Mesenchymal stem cell (in vitro differentiated cells and primary cell): ENCODE data around the gene GGA1.

Experiments used
- DNase-seq: peaks from one replicate; pipeline ENCODE4 v3.0.0-alpha.2; 2013
- H2AFZ ChIP-seq: one replicate; pipeline ENCODE4 v1.6.1; 2013; ENCODE audit warnings: low read depth, mild to moderate bottlenecking, control low read depth, inconsistent platforms, low read length, moderate library complexity
- H2AK5ac ChIP-seq: 2 replicates; pipeline ENCODE4 v1.6.1; 2013; ENCODE audit warnings: low read length, moderate library complexity, mild to moderate bottlenecking, inconsistent platforms; ENCODE audit not compliant: severe bottlenecking
- H2BK120ac ChIP-seq: one replicate; pipeline ENCODE4 v1.6.1; 2013; ENCODE audit warnings: low read depth, mild to moderate bottlenecking, inconsistent platforms, low read length, moderate library complexity
- H2BK12ac ChIP-seq, 2 experiments: one replicate each; pipeline ENCODE4 v1.6.1; 2013; ENCODE audit warnings: inconsistent platforms in 2 of 2, low read length in 2 of 2, mild to moderate bottlenecking in 2 of 2, moderate library complexity in 2 of 2, control low read depth in 1 of 2
- H2BK15ac ChIP-seq: one replicate; pipeline ENCODE4 v1.6.1; 2013; ENCODE audit warnings: mild to moderate bottlenecking, low read depth, inconsistent platforms; ENCODE audit not compliant: poor library complexity, severe bottlenecking
- H2BK5ac ChIP-seq: 2 replicates; pipeline ENCODE4 v1.6.1; 2013; ENCODE audit warnings: low read depth, mild to moderate bottlenecking, low read length, control low read depth, inconsistent platforms; ENCODE audit not compliant: poor library complexity, severe bottlenecking
- H3K14ac ChIP-seq, 2 experiments: one replicate each; pipeline ENCODE4 v1.6.1; 2013; ENCODE audit warnings: inconsistent platforms in 2 of 2, low read length in 2 of 2, control low read depth in 1 of 2, mild to moderate bottlenecking in 1 of 2, moderate library complexity in 1 of 2
- H3K18ac ChIP-seq, 2 experiments: one replicate each; pipeline ENCODE4 v1.6.1; 2013; ENCODE audit warnings: inconsistent platforms in 2 of 2, low read length in 2 of 2, control low read depth in 1 of 2, low read depth in 1 of 2, mild to moderate bottlenecking in 1 of 2
- H3K23ac ChIP-seq, 2 experiments: one replicate each; pipeline ENCODE4 v1.6.1; 2013; ENCODE audit warnings: inconsistent platforms in 2 of 2, low read length in 2 of 2, mild to moderate bottlenecking in 2 of 2, moderate library complexity in 2 of 2, control low read depth in 1 of 2
- H3K27ac ChIP-seq: 2 replicates; pipeline ENCODE4 v1.5.1; 2013; ENCODE audit warnings: mild to moderate bottlenecking, moderate library complexity, low read length, control low read depth, inconsistent platforms; ENCODE audit not compliant: poor library complexity, severe bottlenecking
- H3K27me3 ChIP-seq, 2 experiments: 2 replicates each; pipeline versions ENCODE4 v1.6.1 to v1.7.0; 2013; ENCODE audit warnings: low read length in 2 of 2, mild to moderate bottlenecking in 2 of 2, moderate library complexity in 2 of 2, control low read depth in 1 of 2, inconsistent platforms in 1 of 2; ENCODE audit not compliant: control insufficient read depth in 1 of 2, insufficient read depth in 1 of 2
- H3K36me3 ChIP-seq, 2 experiments: 2 replicates each; pipeline versions ENCODE4 v1.6.1 to v1.7.0; 2013; ENCODE audit warnings: low read length in 2 of 2, control low read depth in 1 of 2, inconsistent platforms in 1 of 2, low read depth in 1 of 2, mild to moderate bottlenecking in 1 of 2; ENCODE audit not compliant: insufficient read depth in 2 of 2, control insufficient read depth in 1 of 2
- H3K4ac ChIP-seq, 2 experiments: one replicate each; pipeline ENCODE4 v1.6.1; 2013; ENCODE audit warnings: inconsistent platforms in 2 of 2, low read length in 2 of 2, mild to moderate bottlenecking in 2 of 2, moderate library complexity in 2 of 2, control low read depth in 1 of 2, low read depth in 1 of 2
- H3K4me1 ChIP-seq: 2 replicates; pipeline ENCODE4 v1.6.1; 2013; ENCODE audit warnings: low read depth, low read length, control low read depth; ENCODE audit not compliant: control insufficient read depth, insufficient read depth
- H3K4me2 ChIP-seq: 2 replicates; pipeline ENCODE4 v1.6.1; 2013; ENCODE audit warnings: low read length, mild to moderate bottlenecking, inconsistent platforms; ENCODE audit not compliant: poor library complexity, severe bottlenecking
- H3K4me3 ChIP-seq, 2 experiments: 2 replicates each; pipeline versions ENCODE4 v1.5.1 to v1.7.0; 2013; ENCODE audit warnings: low read length in 2 of 2, mild to moderate bottlenecking in 2 of 2, control low read depth in 1 of 2, low read depth in 1 of 2; ENCODE audit not compliant: insufficient read depth in 1 of 2
- H3K79me1 ChIP-seq: replicated peaks from 2 replicates; pipeline ENCODE4 v1.6.1; 2013; ENCODE audit warnings: mild to moderate bottlenecking, control low read depth, low read length, inconsistent platforms; ENCODE audit not compliant: poor library complexity, severe bottlenecking
- H3K9ac ChIP-seq: 2 replicates; pipeline ENCODE4 v1.7.0; 2013; ENCODE audit warnings: mild to moderate bottlenecking, low read length, moderate library complexity
- H3K9me3 ChIP-seq: 2 replicates; pipeline ENCODE4 v1.7.0; 2013; ENCODE audit warnings: mild to moderate bottlenecking, low read length; ENCODE audit not compliant: control insufficient read depth
- H4K8ac ChIP-seq: one replicate; pipeline ENCODE4 v1.6.1; 2013; ENCODE audit warnings: inconsistent platforms, mild to moderate bottlenecking, low read length, moderate library complexity
- H4K91ac ChIP-seq: one replicate; pipeline ENCODE4 v1.6.1; 2013; ENCODE audit warnings: mild to moderate bottlenecking, low read length, inconsistent platforms
- WGBS: methylation state at CpG from one replicate; pipeline ENCODE4 v1.1.7; 2013; ENCODE audit warnings: mixed read lengths; 5-methylcytosine and 5-hydroxymethylcytosine counted together

GGA1 gene

DNA sequence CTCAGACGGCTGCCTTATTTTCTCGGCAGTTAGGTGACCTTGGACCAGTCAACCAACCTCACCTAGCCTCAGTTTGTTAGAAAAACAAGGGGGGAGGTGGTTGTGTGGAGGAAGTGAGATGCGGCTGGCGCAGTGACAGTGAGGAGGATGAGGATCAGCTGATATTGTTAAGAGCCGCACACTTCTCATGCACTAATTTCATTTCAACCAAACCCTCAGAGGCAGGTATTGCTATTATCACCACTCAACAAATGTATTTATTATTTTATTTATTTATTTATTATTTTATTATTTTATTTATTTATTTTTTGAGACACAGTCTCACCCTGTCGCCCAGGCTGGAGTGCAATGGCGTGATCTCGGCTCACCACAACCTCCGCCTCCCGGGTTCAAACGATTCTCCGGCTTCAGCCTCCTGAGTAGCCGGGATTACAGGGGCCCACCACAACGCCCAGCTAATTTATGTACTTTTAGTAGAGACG lies 68.9 kb downstream of the GGA1 start:
- 64% methylated on average over 12 of the region's 15 CpGs for WGBS
- no peak for DNase-seq
- Histone ChIP-seq H2AFZ (no peak overlapping the region), H2BK120ac (no peak overlapping the region), H2BK15ac (no peak overlapping the region), H3K4me3 (peak overlapping the region; percentile 30 to 100), H3K4me1 (peaks cover 36% of the 10 kb centered on the region), H3K9me3 (no peaks in the 10 kb centered on the region), H4K91ac (no peak overlapping the region), H2BK12ac (no peak overlapping the region), H4K8ac (no peak overlapping the region), H3K79me1 (peaks cover 3% of the 10 kb centered on the region), H3K4ac (no peak overlapping the region), H3K14ac (no peak overlapping the region), H3K27me3 (no peaks in the 10 kb centered on the region), H3K23ac (no peak overlapping the region), H3K4me2 (peak overlapping the region; percentile 36), H3K27ac (peak overlapping the region; percentile 31), H2BK5ac (no peak overlapping the region), H3K9ac (peak overlapping the region; percentile 89), H3K36me3 (peaks cover 22 to 23% of the 10 kb centered on the region in 2 experiments), H2AK5ac (no peak overlapping the region), H3K18ac (no peak overlapping the region)

DNA sequence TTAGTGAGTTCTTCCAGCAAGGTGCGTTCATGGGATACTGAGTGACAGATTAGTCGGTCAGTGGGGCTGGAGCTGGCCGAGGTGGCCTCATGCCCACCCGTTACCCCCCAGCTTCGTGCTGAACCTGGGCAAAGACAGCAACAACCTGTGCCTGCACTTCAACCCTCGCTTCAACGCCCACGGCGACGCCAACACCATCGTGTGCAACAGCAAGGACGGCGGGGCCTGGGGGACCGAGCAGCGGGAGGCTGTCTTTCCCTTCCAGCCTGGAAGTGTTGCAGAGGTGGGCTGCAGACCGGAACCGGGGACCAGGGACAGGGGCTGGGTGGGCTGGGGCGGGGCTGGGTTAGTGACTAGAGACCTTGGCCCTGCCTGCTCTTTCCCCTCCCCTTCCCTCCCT lies 69.7 kb downstream of the GGA1 start:
- no peak overlapping the region for H4K91ac ChIP-seq
- peak overlapping the region in 1 of 2 experiments; percentile 75 for H3K14ac ChIP-seq
- peak overlapping the region; percentile 17 for H2AK5ac ChIP-seq
- no peak overlapping the region for H2BK5ac ChIP-seq
- no peak overlapping the region for H2BK15ac ChIP-seq
- no peak overlapping the region for H2AFZ ChIP-seq
- WGBS: 90% methylated on average over 14 of the region's 18 CpGs
- H3K4me3 ChIP-seq: peak overlapping the region; percentile 12 to 100
- no peaks in the 10 kb centered on the region for H3K79me1 ChIP-seq
- H3K36me3 ChIP-seq: peaks cover 22 to 23% of the 10 kb centered on the region in 2 experiments
- no peak overlapping the region for H3K4ac ChIP-seq
- H3K9ac ChIP-seq: peak overlapping the region; percentile 89
- no peak overlapping the region for H3K4me2 ChIP-seq
- H2BK120ac ChIP-seq: no peak overlapping the region
- peak overlapping the region in 1 of 2 experiments; percentile 40 for H2BK12ac ChIP-seq
- no peaks in the 10 kb centered on the region for H3K9me3 ChIP-seq
- H4K8ac ChIP-seq: no peak overlapping the region
- H3K4me1 ChIP-seq: peaks cover 36% of the 10 kb centered on the region
- peak overlapping the region in 1 of 2 experiments; percentile 71 for H3K18ac ChIP-seq
- no peak overlapping the region for H3K23ac ChIP-seq
- DNase-seq: no peak
- H3K27ac ChIP-seq: peak overlapping the region; percentile 13
- no peaks in the 10 kb centered on the region for H3K27me3 ChIP-seq

DNA sequence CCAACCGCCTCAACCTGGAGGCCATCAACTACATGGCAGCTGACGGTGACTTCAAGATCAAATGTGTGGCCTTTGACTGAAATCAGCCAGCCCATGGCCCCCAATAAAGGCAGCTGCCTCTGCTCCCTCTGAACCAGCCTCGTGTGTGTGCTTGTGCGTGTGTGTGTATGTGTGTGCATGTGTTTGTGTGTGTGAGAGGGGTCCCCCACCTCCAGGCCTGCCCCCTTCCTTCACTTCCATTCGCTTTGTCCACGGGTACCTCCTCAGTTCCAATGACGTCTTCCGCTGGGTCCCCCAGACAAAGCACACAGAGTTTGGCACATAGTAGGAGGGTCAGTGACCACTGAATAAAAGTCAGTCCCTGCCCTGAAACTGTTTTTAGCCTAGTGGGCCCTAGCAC lies 71.0 kb downstream of the GGA1 start:
- Histone ChIP-seq H3K4ac (no peak overlapping the region), H3K9ac (peak overlapping the region; percentile 27), H2BK12ac (no peak overlapping the region), H2BK15ac (no peak overlapping the region), H3K4me1 (peaks cover 34% of the 10 kb centered on the region), H3K18ac (no peak overlapping the region), H3K27me3 (no peaks in the 10 kb centered on the region), H2BK5ac (no peak overlapping the region), H3K79me1 (no peaks in the 10 kb centered on the region), H3K4me3 (peak overlapping the region in 1 of 2 experiments; percentile 9), H4K91ac (no peak overlapping the region), H3K27ac (peak overlapping the region; percentile 34), H3K4me2 (no peak overlapping the region), H3K36me3 (peaks cover 22 to 23% of the 10 kb centered on the region in 2 experiments), H2BK120ac (no peak overlapping the region), H3K23ac (no peak overlapping the region), H4K8ac (no peak overlapping the region), H3K9me3 (no peaks in the 10 kb centered on the region), H2AFZ (no peak overlapping the region), H2AK5ac (no peak overlapping the region), H3K14ac (peak overlapping the region in 1 of 2 experiments; percentile 46)
- DNase-seq: no peak
- 93% methylated on average over 7 of the region's 8 CpGs for WGBS

DNA sequence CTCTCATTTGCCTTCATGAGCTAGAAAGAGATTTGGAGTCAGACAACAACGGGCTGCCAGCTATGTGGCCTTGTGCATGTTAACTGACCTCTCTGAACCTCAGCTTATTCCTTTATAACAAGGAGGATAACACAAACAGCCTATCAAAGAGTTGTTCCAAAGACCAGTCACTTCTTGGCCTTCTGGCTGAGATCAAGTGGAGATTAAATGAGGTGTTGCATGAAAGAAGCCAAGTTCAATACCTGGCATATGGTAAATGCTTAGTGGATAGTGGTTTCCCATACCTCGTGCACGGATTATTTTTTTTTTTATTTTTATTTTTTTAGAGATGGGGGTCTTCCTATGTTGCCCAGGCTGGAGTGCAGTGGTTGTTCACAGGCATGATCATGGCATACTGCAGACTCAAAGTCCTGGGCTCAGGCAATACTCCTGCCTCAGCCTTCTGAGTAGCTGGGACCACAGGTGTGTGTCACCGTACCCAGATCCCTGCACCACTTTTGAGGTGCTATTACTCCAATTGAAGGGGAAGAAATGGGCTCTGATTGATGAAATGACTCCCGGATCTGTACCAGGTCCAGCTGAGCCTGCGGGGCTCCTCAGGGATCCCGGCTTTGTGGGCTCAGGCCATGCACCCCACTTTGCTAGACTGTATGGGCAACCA lies 71.7 kb downstream of the GGA1 start:
- peaks cover 28% of the 10 kb centered on the region for H3K4me1 ChIP-seq
- no peak overlapping the region for H3K14ac ChIP-seq
- H2BK5ac ChIP-seq: no peak overlapping the region
- H3K27ac ChIP-seq: peak overlapping the region; percentile 3
- H2AFZ ChIP-seq: no peak overlapping the region
- peak overlapping the region; percentile 27 for H3K9ac ChIP-seq
- no peaks in the 10 kb centered on the region for H3K27me3 ChIP-seq
- 91% methylated on average over 7 of the region's 7 CpGs for WGBS
- H3K9me3 ChIP-seq: no peaks in the 10 kb centered on the region
- no peak overlapping the region for H4K91ac ChIP-seq
- H3K79me1 ChIP-seq: no peaks in the 10 kb centered on the region
- peaks cover 22 to 23% of the 10 kb centered on the region in 2 experiments for H3K36me3 ChIP-seq
- no peak for DNase-seq
- no peak overlapping the region for H3K4ac ChIP-seq
- H2BK15ac ChIP-seq: no peak overlapping the region
- H2BK120ac ChIP-seq: no peak overlapping the region
- no peak overlapping the region for H3K18ac ChIP-seq
- H3K23ac ChIP-seq: no peak overlapping the region
- no peak overlapping the region for H3K4me3 ChIP-seq
- no peak overlapping the region for H2AK5ac ChIP-seq
- H4K8ac ChIP-seq: no peak overlapping the region
- H2BK12ac ChIP-seq: peak overlapping the region in 1 of 2 experiments; percentile 15
- H3K4me2 ChIP-seq: no peak overlapping the region
